Mucosa of rectum (tissue), 2 donors: ENCODE data around the gene FXYD3.
A peak's percentile ranks its signal among the peaks of the same experiment; 100 is the strongest.

Source experiments
- H3K27ac ChIP-seq, 2 donors: one replicate each; pipeline ENCODE4 v1.7.0; 2013; ENCODE audit warnings: inconsistent platforms in 2 of 2, low read depth in 2 of 2, low read length in 2 of 2
- H3K27me3 ChIP-seq, 2 donors: one replicate each; pipeline ENCODE4 v1.7.0; 2013; ENCODE audit warnings: low read length in 2 of 2; ENCODE audit not compliant: control insufficient read depth in 2 of 2, insufficient read depth in 2 of 2
- H3K36me3 ChIP-seq, 2 donors: one replicate each; pipeline ENCODE4 v1.7.0; 2013; ENCODE audit warnings: low read length in 2 of 2; ENCODE audit not compliant: control insufficient read depth in 2 of 2, insufficient read depth in 2 of 2
- H3K4me1 ChIP-seq, 2 donors: one replicate each; pipeline ENCODE4 v1.7.0; 2013; ENCODE audit warnings: low read length in 2 of 2, mild to moderate bottlenecking in 1 of 2; ENCODE audit not compliant: control insufficient read depth in 2 of 2, insufficient read depth in 2 of 2
- H3K4me3 ChIP-seq, 2 donors: one replicate each; pipeline ENCODE4 v1.7.0; 2013; ENCODE audit warnings: low read length in 2 of 2
- H3K9ac ChIP-seq, 2 donors: one replicate each; pipeline ENCODE4 v1.7.0; 2013; ENCODE audit warnings: low read length in 2 of 2, low read depth in 1 of 2, mild to moderate bottlenecking in 1 of 2
- H3K9me3 ChIP-seq, 2 donors: one replicate each; pipeline ENCODE4 v1.7.0; 2013; ENCODE audit warnings: low read length in 2 of 2; ENCODE audit not compliant: control insufficient read depth in 2 of 2
- donor health status: healthy.
- donor health status: Normal muscosa, but diverticular disease.

FXYD3 gene

DNA sequence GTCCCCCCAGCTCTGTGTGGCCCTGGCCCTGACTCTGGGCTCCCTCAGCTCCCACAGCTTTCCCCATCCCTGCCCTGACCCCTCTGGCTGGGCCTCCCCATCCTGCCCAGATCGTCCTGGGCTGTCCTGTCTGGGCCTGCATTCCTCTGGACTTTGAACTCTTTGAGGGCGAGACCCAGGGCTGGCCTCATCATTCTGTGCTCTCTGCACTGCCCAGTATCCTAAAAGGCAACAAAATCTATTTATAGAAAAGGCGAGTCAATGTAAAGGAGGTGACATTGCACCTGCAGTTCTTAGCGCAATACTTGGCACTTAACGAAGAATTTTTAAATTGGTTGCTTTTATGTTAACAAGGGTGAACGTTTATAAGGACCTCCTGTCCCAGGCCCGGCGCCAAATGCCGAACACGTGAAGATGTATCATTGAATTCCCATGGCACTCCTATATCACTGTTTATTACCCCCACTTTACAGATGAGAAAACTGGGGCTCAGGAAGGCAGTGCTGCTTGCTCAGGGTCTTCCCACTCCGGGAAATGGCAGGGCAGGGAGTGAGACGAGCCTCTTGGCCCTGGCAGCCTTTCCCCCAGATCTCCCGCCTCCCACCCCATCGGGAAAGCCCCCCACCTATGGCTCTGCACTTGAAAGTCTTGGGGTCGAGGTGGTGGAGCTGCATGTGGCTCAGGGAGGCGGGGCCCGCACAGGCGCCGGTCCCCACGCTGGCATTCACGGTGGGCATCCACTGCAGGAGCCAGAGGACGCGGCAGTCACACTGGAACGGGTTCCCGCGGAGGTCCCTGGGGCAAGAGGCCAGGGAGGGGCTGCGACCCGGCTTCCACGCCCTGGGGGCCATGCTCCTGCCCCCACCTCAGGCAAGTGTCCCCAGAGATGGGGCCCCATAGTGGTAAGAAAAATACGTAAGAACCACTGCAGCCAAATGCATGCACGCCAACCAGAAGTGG is 15.4 kb downstream of the FXYD3 start:
- Histone ChIP-seq H3K4me3 (peak overlapping the region; percentile 7 to 15), H3K4me1 (peaks cover 37 to 56% of the 10 kb centered on the region in 2 donors), H3K9ac (peak overlapping the region; percentile 56 to 71), H3K36me3 (no peaks in the 10 kb centered on the region), H3K9me3 (no peaks in the 10 kb centered on the region), H3K27me3 (no peaks in the 10 kb centered on the region), H3K27ac (peak overlapping the region; percentile 87 to 100)

DNA sequence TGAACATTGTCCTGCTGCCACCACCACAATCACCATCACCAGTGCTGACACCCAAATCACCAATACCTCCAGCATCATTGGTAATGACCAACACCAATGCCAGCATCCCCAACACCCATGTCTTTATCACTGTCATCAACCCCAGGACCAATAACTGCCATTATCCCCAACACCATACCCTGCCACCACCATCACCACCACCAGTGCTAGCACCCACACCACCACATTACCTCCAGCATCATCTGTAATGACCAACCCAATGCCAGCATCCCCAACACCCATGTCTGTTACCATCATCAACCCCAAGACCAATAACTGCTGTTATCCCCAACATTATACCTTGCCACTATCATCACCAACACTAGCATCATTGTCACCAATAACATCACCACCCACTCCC is 16.6 kb downstream of the FXYD3 start:
- Histone ChIP-seq H3K4me1 (peaks cover 42 to 54% of the 10 kb centered on the region in 2 donors), H3K36me3 (no peaks in the 10 kb centered on the region), H3K9ac (no peak overlapping the region), H3K27ac (peak overlapping the region in 1 of 2 donors; percentile 100), H3K27me3 (no peaks in the 10 kb centered on the region), H3K4me3 (no peak overlapping the region), H3K9me3 (no peaks in the 10 kb centered on the region)

GRCh38 chr19:35133826-35134225 is 18.2 kb downstream of the FXYD3 start:
- H3K36me3 ChIP-seq: no peaks in the 10 kb centered on the region
- no peaks in the 10 kb centered on the region for H3K27me3 ChIP-seq
- H3K4me3 ChIP-seq: peak overlapping the region in 1 of 2 donors; percentile 26
- no peaks in the 10 kb centered on the region for H3K9me3 ChIP-seq
- H3K4me1 ChIP-seq: peaks cover 29 to 43% of the 10 kb centered on the region in 2 donors
- peak overlapping the region in 1 of 2 donors; percentile 37 for H3K9ac ChIP-seq
- H3K27ac ChIP-seq: peak overlapping the region in 1 of 2 donors; percentile 23

- H3K27me3 ChIP-seq: no peaks in the 10 kb centered on the region
- peak within 1 kb of the TSS; percentile 67 to 81 for H3K27ac ChIP-seq
- H3K36me3 ChIP-seq: no peaks in the 10 kb centered on the region
- peak within 1 kb of the TSS in 1 of 2 donors; percentile 61 for H3K9ac ChIP-seq
- peak within 1 kb of the TSS; percentile 7 to 26 for H3K4me3 ChIP-seq
- peaks cover 23 to 44% of the 10 kb centered on the region in 2 donors for H3K4me1 ChIP-seq
- H3K9me3 ChIP-seq: no peaks in the 10 kb centered on the region
These were observed 19.1 kb downstream of the FXYD3 start, which contains the start of gene LGI4 for GRCh38 chr19:35134601-35135242. TSS of gene LGI4 (minus strand) at chr19:35135059. CDS start at chr19:35134680, 379 bp downstream.

- Histone ChIP-seq H3K4me1 (peaks cover 25 to 45% of the 10 kb centered on the region in 2 donors), H3K9ac (peak overlapping the region in 1 of 2 donors; percentile 61), H3K36me3 (no peaks in the 10 kb centered on the region), H3K9me3 (no peaks in the 10 kb centered on the region), H3K27ac (peak overlapping the region; percentile 67 to 81), H3K27me3 (no peaks in the 10 kb centered on the region), H3K4me3 (peak overlapping the region; percentile 7 to 26)
These were observed 19.8 kb downstream of the FXYD3 start for GRCh38 chr19:35135389-35135909.

- Histone ChIP-seq H3K9me3 (no peaks in the 10 kb centered on the region), H3K9ac (no peak overlapping the region), H3K36me3 (no peaks in the 10 kb centered on the region), H3K4me1 (peaks cover 25 to 39% of the 10 kb centered on the region in 2 donors), H3K27ac (peak overlapping the region; percentile 19 to 81), H3K27me3 (no peaks in the 10 kb centered on the region), H3K4me3 (no peak overlapping the region)
These were observed 20.6 kb downstream of the FXYD3 start for GRCh38 chr19:35136231-35136630.

DNA sequence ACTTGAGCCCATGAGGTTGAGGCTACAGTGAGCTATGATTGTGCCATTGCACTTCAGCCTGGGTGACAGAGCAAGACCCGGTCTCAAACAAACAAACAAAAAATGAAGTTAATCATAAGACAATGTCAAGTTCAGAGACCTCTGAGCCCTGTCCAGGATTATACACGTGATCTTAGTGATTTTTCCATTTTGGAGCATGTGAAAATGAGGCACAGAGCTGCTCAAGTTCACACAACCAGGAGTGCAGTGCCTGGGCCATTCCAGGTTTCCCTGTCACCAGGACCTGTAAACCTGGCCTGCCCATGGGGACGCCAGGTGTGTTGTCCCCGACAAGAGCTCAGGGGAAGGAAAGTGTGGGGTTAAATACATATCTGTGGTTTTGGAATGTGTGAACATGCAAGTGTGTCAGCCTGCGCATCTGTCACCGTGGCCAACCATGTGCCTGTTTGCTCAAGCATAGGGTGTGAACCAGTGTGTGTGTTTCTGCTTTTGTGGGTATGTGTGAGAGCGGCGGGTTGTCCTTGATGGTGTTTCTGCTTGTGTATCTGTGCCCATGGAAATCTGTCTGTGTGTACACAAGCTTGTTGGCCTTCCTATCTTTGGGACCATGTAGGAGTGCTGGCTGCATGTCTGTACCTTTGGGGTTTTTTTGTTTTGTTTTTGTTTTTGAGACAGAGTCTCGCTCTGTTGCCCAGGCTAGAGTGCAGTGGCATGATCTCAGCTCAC is 21.5 kb downstream of the FXYD3 start:
- Histone ChIP-seq H3K4me3 (no peak overlapping the region), H3K9me3 (no peaks in the 10 kb centered on the region), H3K27ac (peak overlapping the region in 1 of 2 donors; percentile 17), H3K36me3 (no peaks in the 10 kb centered on the region), H3K4me1 (peaks cover 28 to 41% of the 10 kb centered on the region in 2 donors), H3K9ac (peak overlapping the region; percentile 8 to 44), H3K27me3 (no peaks in the 10 kb centered on the region)

- Histone ChIP-seq H3K9me3 (no peaks in the 10 kb centered on the region), H3K4me3 (peak within 1 kb of the TSS; percentile 65 to 70), H3K27me3 (no peaks in the 10 kb centered on the region), H3K36me3 (no peaks in the 10 kb centered on the region), H3K9ac (peak within 1 kb of the TSS; percentile 32 to 74), H3K27ac (peak within 1 kb of the TSS; percentile 63 to 71), H3K4me1 (peaks cover 31 to 45% of the 10 kb centered on the region in 2 donors)
These were observed 22.8 kb downstream of the FXYD3 start, which contains the start of gene FXYD1 for GRCh38 chr19:35138305-35138892. TSS of gene FXYD1 (plus strand) at chr19:35138824. CDS start at chr19:35140080, 1,256 bp downstream.
